IPS-11a (cell line): Measurements from ENCODE around the gene BAHD1.
"Not testable (repeated sequence)": the region's sequence is repeated elsewhere in the genome, so short reads cannot be mapped to it uniquely, and the experiment has no call there.

Experiments used
- H3K4me3 ChIP-seq: one replicate; pipeline ENCODE4 v1.5.1; 2013; ENCODE audit warnings: low read depth, low read length, control low read depth

BAHD1 gene

DNA sequence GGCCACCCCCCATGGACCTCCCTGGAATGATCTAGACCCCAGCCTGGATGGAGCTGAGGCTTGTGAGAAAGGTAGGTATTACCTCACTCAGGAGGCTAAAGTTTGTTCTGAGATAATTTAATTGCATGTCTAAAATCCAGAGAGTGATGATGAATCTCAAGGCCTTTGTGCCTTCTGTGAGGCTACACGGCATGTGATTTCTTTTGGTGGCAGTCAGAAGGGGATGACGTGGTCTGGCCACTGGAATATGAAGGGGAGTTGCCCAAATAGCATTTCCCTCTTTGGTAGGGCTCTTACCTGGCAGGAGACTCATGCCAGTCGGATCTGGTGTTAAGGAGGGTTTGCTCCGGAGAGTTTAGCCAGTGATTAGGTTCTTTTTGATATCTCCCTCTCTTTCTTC is 2.5 kb downstream of the BAHD1 start:
- no peak overlapping the region for H3K4me3 ChIP-seq

DNA sequence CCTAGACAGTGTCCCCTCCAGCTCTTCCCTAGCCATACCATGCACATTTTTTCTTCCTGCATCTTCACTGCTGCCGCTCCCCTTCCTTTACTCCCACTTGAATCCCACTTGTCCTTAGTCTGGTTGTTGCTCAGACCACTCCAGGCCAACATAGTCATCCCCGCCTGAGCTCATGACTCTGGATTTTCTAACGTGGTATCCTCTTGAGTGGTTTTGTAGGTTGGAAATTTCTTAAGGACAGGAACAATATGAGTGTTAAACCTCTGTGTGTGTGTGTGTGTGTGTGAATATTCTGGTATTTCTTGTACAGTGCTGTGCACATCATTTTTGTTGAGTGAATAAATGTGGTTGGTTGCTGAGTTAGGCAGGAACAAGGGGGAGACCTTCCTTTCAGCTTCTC is 3.1 kb downstream of the BAHD1 start:
- H3K4me3 ChIP-seq: no peak overlapping the region

DNA sequence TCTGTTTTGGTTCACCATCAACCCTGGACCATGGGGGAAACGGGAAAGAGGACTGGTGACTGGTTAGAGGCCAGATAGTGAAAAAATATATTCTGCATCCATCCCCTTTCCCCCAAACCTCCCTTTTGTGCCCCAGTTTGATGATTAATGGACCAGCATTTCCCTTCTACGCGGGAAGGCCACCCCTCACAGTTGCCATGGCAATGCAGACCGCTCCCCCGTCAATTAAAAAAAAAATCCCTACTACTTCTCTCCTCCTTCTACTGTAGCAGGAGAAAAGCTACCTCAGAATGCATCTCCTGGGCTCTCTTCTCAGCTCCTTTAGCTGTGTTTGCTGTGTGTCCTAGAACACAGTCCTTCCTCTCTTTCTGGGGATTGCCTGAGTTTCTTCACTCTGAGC is 4.0 kb downstream of the BAHD1 start:
- no peak overlapping the region for H3K4me3 ChIP-seq

DNA sequence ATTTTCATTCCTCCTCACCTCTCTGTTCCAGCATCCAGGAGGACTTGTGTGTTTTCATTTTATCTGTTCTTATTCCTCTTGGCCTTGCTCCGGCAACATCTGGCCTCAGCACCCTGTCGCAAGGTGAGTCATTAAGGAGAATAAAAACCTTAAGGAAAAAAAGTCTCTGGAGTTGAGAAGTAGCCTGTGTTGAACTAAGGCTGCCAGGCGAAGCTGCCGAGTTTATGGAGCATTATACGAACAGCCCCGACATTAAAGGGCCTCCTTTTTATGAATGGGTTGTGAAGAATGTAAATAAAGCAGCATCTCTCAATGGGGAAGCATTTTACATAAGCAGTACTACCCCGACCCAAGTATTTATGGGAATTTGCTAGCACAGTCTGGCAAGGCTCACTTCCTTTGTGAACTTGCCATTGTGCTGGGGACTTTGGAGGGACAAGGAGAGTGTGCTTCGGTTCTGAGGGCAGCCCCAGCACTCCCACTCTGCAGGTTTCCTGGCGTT is 4.7 kb downstream of the BAHD1 start:
- H3K4me3 ChIP-seq: no peak overlapping the region

DNA sequence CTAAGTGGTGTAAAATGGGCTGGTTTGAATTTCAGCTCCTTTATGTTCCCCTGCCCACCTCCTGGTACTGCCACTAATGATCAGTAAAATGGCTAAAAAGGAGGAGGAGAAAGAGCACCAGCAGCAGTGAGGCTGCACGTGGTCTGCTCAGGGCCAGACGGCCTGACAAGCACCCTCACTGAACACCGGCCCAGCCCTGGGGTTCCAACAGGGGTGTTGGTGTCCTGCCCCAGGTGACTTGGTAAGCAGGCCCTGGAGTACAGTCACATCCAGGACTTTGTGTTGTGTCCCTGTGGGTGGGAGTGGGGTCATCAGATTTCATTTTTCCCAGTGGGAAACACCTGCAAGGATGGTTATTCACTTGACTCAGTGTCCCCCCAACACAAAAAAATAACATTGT is 5.4 kb downstream of the BAHD1 start:
- H3K4me3 ChIP-seq: no peak overlapping the region

DNA sequence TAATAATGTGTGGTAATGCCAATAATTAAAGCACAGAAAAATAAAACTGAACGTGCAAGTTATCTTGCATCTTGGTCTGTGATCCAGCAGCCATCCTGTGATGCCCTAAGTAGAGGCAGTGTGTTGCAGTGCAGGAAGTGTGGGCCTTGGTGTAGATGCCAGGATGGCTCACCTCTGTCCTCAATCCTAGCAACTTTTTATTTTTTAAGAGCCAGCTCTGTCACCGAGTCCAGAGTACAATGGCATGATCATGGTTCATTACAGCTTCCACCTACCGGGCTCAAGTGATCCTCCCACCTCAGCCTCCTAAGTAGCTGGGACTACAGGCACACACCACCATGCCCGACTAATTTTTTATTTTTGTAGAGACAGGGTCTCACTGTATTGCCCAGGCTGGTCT is 7.6 kb downstream of the BAHD1 start:
- H3K4me3 ChIP-seq: no peak overlapping the region

DNA sequence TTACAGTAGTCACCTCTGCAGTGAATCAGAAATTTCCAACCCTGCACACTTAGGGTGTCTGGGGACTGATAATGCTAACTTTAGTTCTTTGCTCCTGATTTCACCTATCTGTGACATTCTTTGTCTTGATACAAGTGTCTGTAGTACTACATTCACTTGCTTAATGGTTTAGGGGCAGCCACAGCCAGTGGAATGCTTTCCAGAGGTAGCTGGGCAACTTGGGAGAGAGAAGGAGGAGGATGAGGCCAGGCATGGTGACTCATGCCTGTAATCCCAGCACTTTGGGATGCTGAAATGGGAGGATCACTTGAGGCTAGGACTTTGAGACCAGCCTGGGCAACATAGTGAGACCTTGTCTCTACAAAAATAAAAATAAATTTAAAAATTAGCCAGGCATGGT is 8.5 kb downstream of the BAHD1 start:
- H3K4me3 ChIP-seq: no peak overlapping the region

DNA sequence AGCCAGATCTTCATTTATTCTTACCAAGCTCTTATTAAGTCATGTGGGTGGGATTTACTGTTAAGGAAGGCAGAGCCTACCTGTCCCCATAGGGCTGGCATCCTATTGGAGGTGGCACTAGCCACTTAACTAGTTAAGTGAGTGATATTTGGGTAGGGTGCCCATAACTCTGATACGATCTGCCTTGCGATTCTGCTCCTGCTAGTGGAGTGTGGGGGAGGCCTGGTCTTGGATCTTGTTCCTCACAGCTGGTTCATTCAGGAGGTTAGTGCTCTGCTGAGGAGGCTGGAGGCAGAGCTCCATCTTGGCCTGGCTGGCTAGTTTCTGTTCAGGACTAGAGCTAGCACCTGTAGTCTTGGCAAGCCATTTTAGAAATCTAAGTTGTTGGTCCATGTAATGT is 9.3 kb downstream of the BAHD1 start:
- H3K4me3 ChIP-seq: no peak overlapping the region

DNA sequence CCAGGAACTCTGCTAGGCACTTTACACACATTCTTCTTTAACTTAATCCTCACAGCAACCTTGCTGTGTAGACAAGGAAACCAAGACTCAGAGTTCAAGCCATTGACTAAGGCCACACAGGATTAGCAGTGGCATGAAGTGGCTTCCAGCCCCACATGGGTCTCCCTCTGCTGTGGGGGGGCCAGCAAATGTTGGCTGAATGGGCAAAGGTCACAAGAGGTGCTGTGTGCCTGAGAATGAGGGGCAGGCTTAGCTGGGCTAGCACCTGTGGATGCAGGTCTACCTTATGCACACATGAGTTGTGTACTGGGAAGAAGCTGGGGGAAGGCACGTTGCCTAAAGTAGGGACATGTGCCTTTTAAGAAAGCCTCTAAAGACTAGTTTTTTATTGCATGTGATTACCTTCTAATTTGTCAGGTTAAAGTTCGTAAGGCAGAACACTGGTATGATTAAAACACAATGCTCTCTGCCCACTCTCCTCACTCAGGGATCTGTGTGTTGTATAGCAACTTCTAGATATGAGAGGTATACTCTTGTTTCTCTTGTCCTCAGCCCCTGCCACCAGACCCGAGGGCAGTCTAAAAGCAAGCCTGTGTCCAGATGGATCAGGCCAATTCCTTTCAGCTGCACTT is 10.9 kb downstream of the BAHD1 start:
- no peak overlapping the region for H3K4me3 ChIP-seq

DNA sequence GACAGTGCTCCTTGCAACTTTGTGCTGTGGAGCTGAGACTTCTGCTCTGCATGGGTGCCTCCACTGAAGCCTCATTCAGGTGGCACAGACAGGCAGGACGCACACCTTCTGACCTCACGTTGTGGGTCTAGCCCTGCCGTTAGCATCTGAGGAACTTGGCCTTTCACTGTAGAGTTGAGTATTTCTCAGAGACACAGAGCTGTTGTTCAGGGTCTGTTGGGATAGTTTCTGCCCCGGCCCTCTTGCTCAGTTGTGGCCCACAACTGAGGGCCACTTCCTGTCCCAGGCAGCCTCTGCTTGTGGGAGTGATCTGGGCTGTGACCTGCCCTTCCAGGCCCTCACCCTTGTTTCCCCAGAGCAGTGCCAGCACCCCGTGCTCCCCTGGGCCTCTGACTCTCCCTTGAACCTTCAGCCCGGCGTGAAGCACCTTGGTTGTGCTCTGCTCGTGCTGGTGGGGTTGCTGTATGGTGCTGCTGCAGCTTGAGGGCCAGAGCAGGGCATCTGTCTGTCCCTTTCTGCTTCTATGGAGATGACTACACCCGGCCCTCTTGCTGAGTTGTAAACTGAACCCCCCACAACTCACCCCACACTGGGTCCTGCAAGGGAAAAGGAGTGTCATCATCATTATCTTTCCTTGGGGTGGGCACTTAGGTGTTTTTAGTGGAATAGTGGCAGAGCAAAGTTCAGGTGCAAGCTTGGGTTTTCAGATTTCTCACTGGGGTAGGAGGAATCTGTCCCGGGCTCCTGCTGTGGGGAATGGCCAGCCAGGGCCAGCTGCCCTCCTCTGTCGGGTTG is 11.7 kb downstream of the BAHD1 start:
- H3K4me3 ChIP-seq: no peak overlapping the region

DNA sequence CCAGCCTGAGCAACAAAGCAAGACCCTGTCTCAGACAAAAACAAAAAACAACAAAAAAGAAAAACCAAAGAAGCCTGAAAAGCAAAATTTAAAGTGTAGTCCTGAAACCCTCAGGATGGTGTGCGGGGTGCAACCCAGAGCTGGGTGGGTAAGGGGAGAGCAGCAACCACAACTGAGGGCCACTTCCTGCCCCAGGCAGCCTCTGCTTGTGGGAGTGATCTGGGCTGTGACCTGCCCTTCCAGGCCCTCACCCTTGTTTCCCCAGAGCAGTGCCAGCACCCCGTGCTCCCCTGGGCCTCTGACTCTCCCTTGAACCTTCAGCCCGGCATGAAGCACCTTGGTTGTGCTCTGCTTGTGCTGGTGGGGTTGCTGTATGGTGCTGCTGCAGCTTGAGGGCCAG is 13.2 kb downstream of the BAHD1 start:
- H3K4me3 ChIP-seq: not testable (repeated sequence)

DNA sequence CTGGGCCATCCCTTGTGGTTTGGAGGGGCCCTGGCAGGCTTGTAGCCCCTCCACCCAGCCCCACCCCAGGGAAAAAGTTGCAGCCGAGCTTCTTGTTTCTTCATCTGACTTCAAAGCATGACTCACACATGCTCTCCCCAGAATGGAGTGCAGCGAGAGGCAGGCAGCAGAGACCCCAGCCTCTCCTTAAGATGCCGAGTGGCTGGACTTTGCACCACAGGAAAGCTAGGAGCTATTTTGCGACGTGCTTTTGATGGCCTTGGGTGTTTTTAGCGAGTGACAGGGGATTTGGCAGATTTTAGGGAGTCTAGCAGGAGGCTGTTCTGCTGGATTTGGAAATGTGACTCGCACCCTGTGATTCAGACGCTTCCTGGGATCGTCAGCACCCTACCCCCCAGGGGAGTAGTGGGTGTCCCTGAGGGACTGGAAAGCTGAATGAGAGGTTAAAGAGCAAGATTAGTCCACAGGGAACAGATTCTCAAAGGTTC is 14.2 kb downstream of the BAHD1 start:
- H3K4me3 ChIP-seq: no peak overlapping the region

DNA sequence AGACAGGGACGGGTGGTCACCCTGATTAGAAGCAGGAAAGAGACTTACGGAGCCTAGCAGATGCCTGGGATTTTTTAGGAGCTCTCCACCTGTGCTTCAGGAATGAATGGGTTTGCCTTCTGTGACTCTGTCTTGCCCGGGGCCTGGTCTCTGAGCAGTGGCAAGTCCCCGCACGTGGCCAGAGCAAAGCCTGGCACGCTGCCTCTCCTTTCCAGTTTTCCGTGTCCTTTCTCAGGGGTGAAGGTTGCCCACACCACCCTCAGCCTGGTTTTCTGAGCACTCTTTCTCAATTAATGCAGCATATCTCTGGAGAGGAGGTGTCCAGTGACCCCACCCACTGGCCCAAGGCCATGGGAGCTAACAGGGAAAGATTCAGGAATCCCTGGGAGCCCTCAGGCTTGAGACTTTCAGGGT is 15.6 kb downstream of the BAHD1 start:
- H3K4me3 ChIP-seq: no peak overlapping the region

DNA sequence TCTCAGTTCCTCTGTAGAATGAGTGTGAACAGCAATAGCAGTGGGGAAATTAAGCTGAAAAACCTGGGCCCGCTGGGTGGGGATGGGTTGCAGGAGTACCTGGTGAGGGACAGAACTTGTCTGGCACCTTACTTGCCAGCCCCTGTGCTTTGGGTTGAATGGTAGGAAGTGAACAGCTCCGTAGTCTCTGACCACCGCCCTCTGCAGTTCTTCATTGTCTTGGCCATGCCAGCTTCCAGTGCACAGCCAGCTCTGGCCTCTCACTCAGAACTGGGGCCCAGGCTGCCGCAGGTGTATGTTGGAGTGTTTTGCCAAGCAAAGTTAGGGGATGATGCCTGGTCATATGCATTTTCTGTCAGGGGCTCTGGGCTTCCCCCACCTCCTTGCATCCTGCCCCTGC is 16.0 kb downstream of the BAHD1 start:
- no peak overlapping the region for H3K4me3 ChIP-seq

DNA sequence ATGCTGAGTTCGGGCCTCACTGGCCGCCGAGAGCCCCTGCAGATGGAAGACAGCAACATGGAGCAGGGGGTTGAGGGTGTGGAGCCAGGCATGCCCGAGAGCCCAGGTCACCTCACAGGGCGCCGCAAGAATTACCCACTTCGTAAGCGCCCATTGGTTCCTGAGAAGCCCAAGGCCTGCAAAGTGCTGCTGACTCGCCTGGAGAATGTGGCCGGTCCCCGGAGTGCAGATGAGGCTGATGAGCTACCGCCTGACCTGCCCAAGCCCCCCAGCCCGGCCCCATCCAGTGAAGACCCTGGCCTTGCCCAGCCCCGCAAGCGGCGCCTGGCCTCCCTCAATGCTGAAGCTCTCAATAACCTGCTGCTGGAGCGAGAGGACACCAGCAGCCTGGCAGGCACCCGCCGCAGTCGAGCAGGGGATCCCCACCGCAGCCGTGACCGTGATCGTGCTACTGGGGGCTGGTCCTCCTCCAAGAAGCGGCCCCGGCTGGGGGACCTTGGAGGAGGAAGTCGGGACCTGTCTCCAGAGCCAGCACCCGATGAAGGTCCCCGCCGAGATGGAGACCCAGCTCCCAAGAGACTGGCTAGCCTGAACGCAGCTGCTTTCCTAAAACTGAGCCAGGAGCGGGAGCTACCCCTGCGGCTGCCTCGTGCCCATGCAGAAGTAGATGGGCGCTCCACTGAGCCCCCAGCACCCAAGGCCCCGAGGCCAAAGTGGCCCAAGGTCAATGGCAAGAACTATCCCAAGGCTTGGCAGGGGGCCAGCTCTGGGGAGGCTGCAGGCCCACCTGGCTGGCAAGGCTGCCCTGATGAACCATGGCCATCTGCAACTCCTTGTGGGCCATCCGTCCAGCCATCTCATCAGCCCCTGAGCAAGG is 18.0 kb downstream of the BAHD1 start:
- no peak overlapping the region for H3K4me3 ChIP-seq

DNA sequence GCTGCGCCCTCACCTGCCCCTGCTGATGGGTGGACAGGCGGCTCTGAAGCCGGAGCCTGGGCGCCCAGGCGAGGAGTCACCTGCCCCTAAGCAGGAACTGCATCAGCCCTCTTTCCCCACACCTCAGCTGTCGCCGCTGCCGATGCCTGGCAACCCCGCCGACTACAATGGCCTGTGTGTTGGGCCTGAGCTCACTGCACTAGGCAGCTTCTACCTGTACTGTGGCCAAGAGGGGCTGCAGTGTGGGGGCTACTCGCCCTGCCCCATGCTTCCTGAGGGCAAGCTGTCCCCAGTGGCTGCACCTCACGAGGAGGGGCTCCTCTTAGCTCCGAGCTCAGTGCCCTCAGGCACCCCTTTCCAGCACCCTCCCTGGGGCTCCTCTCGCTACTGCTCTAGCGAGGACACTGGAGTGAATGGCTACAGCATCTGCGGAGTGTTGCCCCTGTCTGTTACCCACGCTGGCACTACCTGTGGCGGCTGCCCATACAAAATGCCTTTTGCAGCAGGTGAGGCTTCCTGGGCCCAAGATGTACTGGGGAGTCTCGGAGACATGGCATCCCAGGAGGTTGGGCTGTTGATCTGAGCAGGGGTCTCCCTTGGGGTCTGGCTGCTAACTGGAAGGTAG is 18.8 kb downstream of the BAHD1 start:
- no peak overlapping the region for H3K4me3 ChIP-seq

DNA sequence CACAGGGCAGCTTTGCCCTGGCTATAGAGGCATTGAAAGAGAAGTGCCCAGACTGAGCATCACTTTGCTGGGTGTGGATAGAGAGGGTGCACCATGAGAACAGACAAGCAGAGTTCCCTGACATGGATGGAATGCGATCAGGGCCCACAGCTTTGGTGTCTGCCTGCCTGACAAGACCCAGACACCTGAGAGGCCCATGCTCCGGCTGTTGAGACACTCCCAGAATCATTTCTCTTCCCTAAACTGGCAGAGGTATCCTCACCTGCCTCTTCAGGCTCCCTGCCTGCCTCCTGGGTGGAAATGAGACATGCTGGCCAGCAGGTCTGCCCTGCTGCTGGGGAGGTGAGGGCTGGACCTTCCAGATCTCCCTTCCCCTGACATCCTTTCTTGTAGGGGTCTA is 19.7 kb downstream of the BAHD1 start:
- no peak overlapping the region for H3K4me3 ChIP-seq

DNA sequence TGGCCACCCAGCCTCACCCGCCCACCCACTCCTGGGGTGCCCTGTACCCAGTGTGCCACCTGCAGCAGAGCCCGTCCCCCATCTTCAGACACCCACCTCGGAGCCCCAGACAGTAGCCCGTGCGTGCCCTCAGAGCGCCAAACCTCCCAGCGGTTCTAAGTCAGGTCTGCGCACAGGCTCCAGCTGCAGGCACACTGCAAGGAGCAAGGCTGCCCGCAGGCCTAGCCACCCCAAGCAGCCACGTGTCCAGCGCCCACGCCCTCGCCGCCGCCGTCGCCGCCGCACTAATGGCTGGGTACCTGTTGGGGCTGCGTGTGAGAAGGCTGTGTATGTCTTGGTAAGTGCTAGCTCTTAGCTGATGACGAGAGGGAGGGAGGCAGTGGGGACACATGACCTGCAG is 21.2 kb downstream of the BAHD1 start:
- H3K4me3 ChIP-seq: no peak overlapping the region

DNA sequence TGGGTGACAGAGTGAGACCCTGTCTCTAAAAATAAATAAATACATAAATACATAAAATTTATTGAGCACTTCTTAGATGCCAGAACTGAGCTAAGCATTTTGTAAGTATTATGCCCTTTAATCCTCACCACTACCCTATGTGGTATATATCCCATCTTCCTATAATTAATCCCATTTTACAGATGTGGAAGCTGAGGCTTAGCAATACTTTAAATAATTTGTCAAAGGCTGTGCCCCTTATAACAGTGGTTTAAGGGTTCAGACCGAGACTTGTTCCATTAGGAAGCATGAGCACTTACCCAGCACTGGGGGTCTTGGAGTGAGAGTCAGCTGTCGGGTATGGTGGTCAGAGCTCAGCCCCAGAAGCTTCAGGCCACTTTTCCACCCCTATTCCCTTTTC is 22.5 kb downstream of the BAHD1 start:
- H3K4me3 ChIP-seq: no peak overlapping the region

DNA sequence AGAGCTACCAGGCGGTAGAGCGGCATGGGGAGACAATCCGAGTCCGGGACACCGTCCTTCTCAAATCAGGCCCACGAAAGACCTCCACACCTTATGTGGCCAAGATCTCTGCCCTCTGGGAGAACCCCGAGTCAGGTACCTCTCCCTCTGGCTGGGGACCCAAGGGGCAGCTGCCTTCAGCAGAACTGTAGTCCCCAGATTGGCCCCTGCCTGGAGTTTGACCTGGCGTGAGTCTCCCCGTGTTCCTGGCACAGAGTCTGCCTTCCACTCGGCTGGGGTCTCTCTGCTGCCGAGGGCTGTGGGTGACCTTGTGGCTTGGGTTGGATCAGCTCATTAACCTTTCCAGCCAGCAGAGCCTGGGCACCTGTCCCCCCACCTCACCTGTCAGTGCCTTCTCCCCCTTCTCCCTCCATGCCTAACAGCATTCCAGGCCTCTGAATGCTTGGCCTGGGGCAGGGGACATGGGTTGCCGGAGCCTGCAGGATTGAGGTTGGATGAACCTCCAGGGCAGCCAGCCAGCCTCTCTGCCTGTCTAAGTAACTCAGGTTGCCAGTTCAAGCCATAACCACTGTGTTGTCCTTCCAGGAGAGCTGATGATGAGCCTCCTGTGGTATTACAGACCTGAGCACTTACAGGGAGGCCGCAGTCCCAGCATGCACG is 23.3 kb downstream of the BAHD1 start:
- H3K4me3 ChIP-seq: no peak overlapping the region
